ENCODE measurements around the gene CSNK1G1. TPM values are rescaled to one million over a fixed set of nuclear protein-coding genes. Genes with fewer than 3 reads are reported as not detected.

CSNK1G1 gene
- total RNA-seq, 2 experiments from 2014 or later = 20.3 to 22.5 TPM

DNA sequence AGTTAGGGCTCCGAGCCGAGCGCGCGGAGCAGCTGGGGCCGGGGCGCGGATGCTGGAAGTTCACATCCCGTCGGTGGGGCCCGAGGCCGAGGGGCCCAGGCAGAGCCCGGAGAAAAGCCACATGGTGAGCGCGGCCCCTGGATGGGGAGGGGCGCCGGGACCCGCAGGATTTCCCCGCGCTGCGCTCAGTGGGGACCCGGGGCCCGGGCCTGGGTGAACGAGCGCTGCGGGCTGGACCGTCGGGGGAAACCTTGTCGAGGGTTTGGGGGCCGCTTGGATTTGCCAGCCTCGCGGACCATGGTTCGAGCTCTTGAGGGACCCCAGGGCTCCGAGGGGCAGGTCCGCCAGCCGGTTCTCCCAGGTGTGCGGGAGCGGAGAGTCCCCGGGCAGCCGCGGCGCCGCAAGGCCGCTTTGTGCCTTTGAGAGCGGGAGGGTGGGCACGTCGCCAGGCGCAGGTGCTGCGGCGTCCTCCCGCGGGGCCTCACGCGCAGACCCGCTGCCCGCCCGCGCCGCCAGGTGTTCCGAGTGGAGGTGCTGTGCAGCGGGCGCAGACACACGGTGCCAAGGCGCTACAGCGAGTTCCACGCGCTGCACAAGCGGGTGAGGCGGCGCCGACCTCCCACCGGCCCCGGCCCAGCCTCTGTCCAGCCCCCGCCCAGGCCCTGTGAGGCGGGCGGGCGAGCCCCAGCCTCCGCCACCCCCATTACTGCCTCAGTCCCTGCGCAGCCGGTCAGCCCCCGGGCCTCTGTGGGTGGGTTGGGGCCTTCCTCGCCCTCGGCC, 204.1 kb downstream of the CSNK1G1 start, which contains the start of gene SNX22:
SNX22 (plus strand) TSS at position 5 of the 780 bp plus-strand sequence; CDS start at position 50, 45 bp downstream.
- POLR2A ChIA-PET = interaction anchor here (1.0 kb wide), 1 partner anchor 58 kb away, joined by 3 read pairs; the partner anchor contains the start of gene CIAO2A
- H3K9me3 Mint-ChIP-seq (ENCODE audit: low read depth) = no peaks in the 10 kb centered on the region
- peak within 1 kb of the TSS; percentile 58 for H3K4me3 Mint-ChIP-seq
- DNase-seq (peak; percentile 49), ATAC-seq (no peak)
- CTCF ChIA-PET = interaction anchor here (0.5 to 1.3 kb wide), 3 partner anchors 10 to 891 kb away, joined by 3 to 6 read pairs (median 3); no protein-coding TSS in a partner anchor
- peaks cover 13% of the 10 kb centered on the region for H3K27me3 Mint-ChIP-seq
- peak within 1 kb of the TSS; percentile 35 for H3K27ac Mint-ChIP-seq
- peaks cover 16% of the 10 kb centered on the region for H3K4me1 Mint-ChIP-seq
- intact Hi-C loops (cut with DNase I, micrococcal nuclease) = loop anchor here (2.0 to 5.0 kb wide), 3 partner anchors 55 to 545 kb away; partner anchors contain the start of gene HERC1 (in 1 of the 2)
- peaks cover 11% of the 10 kb centered on the region for H3K36me3 Mint-ChIP-seq (ENCODE audit: low read depth)

DNA sequence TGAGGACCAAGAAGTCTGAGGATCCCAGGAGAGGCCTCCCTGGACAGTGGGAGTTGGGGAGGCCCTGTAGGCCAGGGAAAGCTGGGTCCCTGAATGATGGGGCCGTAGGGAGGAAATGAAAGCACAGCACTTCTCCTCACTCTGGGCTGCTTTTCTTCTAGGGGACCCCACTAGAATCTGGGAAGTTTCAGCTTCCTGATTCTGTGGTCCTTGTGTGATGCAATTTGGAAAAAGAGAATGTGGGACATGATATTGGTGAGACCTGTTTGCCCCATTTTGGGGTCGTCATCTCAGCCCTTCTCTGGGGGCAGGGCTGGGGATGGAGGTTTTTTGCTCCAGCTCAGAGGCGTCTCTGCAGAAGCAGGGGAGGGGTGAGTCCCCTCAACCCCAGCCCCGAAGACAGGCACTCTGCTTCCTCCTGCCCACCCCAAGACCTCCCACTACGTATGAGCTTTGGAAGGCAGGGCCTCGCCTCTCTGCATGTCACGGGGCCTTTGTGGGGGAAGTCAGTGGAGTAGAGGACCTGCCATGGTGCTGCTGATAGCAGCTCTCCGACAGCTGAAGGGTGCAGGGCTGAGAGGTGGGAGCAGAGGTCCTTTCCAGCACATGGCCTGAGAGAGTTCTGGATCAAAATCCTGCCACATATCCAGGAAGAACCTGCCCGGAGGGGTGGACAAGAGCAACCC, 205.9 kb downstream of the CSNK1G1 start:
- ATAC-seq (no peak), DNase-seq (no peak)
- no peak overlapping the region for H3K4me3 Mint-ChIP-seq
- peaks cover 16% of the 10 kb centered on the region for H3K4me1 Mint-ChIP-seq
- no peaks in the 10 kb centered on the region for H3K9me3 Mint-ChIP-seq (ENCODE audit: low read depth)
- ChIA-PET POLR2A (interaction anchor here (1.8 kb wide), 1 partner anchor 13 kb away, joined by 5 read pairs; the partner anchor contains the start of gene PPIB), CTCF (interaction anchor here (0.6 to 1.7 kb wide), 10 partner anchors 12 to 768 kb away, joined by 3 to 5 read pairs (median 4); no protein-coding TSS in a partner anchor)
- peaks cover under 1% of the 10 kb centered on the region for H3K36me3 Mint-ChIP-seq (ENCODE audit: low read depth)
- H3K27ac Mint-ChIP-seq = no peak overlapping the region
- peaks cover 13% of the 10 kb centered on the region for H3K27me3 Mint-ChIP-seq
- intact Hi-C loops (cut with DNase I, micrococcal nuclease) = loop anchor here in 1 of 2 experiments (5.0 kb wide), 2 partner anchors 318 to 543 kb away; partner anchors contain the start of gene HERC1

DNA sequence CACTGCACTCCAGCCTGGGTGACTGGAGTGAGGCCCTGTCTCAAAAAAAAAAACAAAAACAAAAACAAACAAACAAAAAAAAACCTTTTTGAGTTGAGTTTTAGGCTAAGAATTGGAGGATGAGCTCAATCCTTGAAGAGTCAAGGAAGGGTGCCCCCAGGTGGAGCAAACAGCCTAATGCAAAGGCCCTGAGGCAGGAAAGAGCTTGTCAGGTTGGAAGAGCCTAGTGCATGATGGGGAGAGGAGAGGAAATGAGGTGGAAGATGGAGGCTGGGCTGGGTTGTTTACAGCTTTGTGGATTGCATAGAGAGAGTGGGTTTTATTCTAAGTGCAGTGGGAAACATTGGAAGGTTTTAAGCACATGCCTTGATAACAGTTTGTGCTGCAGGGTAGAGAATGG, 206.5 kb downstream of the CSNK1G1 start:
- intact Hi-C loops (cut with DNase I, micrococcal nuclease) = no loop called here
- Mint-ChIP-seq H3K9me3 (ENCODE audit: low read depth) (no peaks in the 10 kb centered on the region), H3K27me3 (peaks cover 13% of the 10 kb centered on the region), H3K4me1 (peaks cover 16% of the 10 kb centered on the region), H3K27ac (no peak overlapping the region), H3K36me3 (ENCODE audit: low read depth) (peaks cover 2% of the 10 kb centered on the region), H3K4me3 (no peak overlapping the region)
- ATAC-seq (peak; percentile 11), DNase-seq (peak; percentile 63)
- POLR2A ChIA-PET = interaction anchor here (1.8 kb wide), 1 partner anchor 13 kb away, joined by 5 read pairs; the partner anchor contains the start of gene PPIB
- CTCF ChIA-PET = interaction anchor here (0.6 to 1.7 kb wide), 8 partner anchors 13 to 769 kb away, joined by 3 to 5 read pairs (median 4); no protein-coding TSS in a partner anchor

DNA sequence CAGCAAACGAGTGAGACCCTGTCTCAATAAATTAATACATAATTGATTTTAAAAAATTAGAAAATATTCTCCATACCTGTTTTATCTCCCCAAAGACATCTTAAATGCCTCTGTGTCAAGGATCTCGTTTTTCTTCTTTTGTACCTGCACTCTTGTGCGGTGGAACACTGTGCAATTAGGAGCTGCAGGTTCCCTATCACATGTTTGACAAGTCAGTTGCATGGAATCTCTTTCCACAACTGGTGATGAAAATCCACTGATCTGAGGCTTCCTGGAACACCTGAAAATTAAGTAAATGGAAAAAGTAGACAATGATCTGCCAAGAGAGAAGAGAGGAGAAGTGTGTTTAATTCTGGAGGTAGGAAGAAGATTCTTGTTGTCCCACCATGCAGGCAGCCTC, 207.4 kb downstream of the CSNK1G1 start:
- Mint-ChIP-seq H3K9me3 (ENCODE audit: low read depth) (no peaks in the 10 kb centered on the region), H3K4me3 (no peak overlapping the region), H3K4me1 (peaks cover 16% of the 10 kb centered on the region), H3K36me3 (ENCODE audit: low read depth) (peaks cover 4% of the 10 kb centered on the region), H3K27ac (no peak overlapping the region), H3K27me3 (peaks cover 13% of the 10 kb centered on the region)
- ChIA-PET CTCF (interaction anchor here (0.6 to 1.7 kb wide), 3 partner anchors 23 to 1604 kb away, joined by 3 to 5 read pairs (median 3); no protein-coding TSS in a partner anchor), POLR2A (no interaction called here)
- intact Hi-C loops (cut with DNase I, micrococcal nuclease) = no loop called here
- ATAC-seq (no peak), DNase-seq (no peak)

DNA sequence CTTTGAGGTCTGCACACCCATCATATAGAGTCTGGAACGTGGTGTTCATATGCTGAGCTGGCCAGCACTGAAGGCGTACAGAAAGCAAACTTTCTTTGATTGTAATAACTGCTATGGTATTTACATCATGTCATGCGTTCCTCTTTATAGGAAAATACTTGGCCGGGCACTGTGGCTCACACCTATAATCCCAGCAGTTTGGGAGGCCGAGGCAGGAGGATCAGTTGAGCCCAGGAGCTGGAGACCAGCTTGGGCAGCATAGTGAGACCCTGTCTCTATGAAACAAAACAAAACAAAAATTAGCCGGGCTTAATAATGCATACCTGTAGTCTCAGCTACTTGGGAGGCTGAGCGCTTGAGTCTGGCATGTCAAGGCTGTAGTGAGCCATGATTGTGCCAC, 207.8 kb downstream of the CSNK1G1 start:
- DNase-seq = no peak
- ATAC-seq = no peak
- Mint-ChIP-seq H3K27ac (no peak overlapping the region), H3K27me3 (peaks cover 11% of the 10 kb centered on the region), H3K9me3 (ENCODE audit: low read depth) (no peaks in the 10 kb centered on the region), H3K4me3 (no peak overlapping the region), H3K36me3 (ENCODE audit: low read depth) (peaks cover 4% of the 10 kb centered on the region), H3K4me1 (peaks cover 13% of the 10 kb centered on the region)
- POLR2A ChIA-PET = interaction anchor here (0.6 kb wide), 1 partner anchor 82 kb away, joined by 3 read pairs; no protein-coding TSS in a partner anchor
- CTCF ChIA-PET = interaction anchor here (0.6 kb wide), 1 partner anchor 1603 kb away, joined by 3 read pairs; no protein-coding TSS in a partner anchor
- intact Hi-C loops (cut with DNase I, micrococcal nuclease) = no loop called here

DNA sequence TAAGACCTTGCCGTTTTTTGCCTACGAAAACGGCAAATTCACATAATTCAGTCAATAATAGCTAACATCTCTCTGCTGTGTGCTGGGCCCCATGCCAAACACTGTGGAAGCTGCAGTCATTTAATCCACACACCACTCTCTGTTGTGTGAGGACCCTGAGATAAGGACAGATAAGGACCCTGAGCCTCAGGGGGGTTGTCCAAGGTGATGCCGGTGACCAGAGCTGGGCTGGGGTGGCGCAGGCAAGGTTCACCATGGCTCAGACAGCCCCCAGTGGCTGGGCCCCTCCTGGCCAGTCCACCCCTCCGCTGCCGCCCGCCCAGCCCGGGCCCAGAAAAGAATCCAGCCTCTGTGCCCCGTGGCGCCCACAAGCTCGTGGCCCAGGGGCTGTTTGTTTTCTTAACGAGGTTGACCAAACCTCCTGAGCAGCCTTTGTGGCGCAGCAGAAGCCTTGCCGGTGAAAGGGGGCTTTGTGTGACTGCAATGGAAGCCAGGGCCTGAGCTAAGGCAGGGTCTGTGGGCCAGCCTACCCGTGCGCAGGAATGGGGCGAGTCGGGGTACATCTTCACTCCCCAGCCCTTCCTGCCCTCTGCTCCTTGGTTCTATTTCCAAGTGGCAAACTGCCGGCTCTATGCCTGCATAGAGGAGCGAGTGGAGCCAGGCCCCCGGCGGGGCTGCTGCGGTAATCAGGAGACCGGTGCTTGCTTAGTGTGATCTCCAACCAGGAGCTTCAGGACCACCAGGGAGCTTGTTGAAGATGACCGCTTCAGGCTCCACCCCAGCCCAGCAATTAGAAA, 208.9 kb downstream of the CSNK1G1 start:
- H3K9me3 Mint-ChIP-seq (ENCODE audit: low read depth) = no peaks in the 10 kb centered on the region
- CTCF ChIA-PET = interaction anchor here (1.1 to 1.3 kb wide), 2 partner anchors 34 to 581 kb away, joined by 3 read pairs; no protein-coding TSS in a partner anchor

DNA sequence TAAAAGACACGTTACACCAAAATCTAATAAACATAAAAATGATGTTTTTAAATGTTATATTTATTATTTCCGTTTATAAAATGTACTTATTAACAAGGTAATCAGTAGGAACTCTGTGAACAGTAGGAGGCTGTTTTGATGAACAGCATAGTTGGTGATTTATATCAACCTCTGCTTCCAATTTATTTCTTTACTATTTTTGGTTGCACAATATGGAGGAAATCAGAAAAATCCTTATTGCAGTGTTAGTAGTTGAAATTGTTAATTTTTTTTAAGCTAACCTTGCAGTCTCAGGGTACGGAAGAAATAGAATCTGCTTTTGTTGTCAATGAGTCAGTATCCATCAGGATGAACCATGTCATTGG, 209.5 kb downstream of the CSNK1G1 start:
- H3K36me3 Mint-ChIP-seq (ENCODE audit: low read depth) = peaks cover 12% of the 10 kb centered on the region
- no peaks in the 10 kb centered on the region for H3K9me3 Mint-ChIP-seq (ENCODE audit: low read depth)
- no peak for DNase-seq
- peaks cover 4% of the 10 kb centered on the region for H3K27me3 Mint-ChIP-seq
- no peak for ATAC-seq
- ChIA-PET CTCF (interaction anchor here (1.1 to 1.3 kb wide), 2 partner anchors 33 to 581 kb away, joined by 3 read pairs; no protein-coding TSS in a partner anchor), POLR2A (no interaction called here)
- H3K4me1 Mint-ChIP-seq = peaks cover 9% of the 10 kb centered on the region
- H3K4me3 Mint-ChIP-seq = no peak overlapping the region
- intact Hi-C loops (cut with DNase I, micrococcal nuclease) = no loop called here
- no peak overlapping the region for H3K27ac Mint-ChIP-seq

More for the DNA sequence above, 208.9 kb downstream of the CSNK1G1 start:
- Mint-ChIP-seq H3K27ac (no peak overlapping the region), H3K4me3 (no peak overlapping the region), H3K36me3 (ENCODE audit: low read depth) (peaks cover 7% of the 10 kb centered on the region), H3K4me1 (peaks cover 9% of the 10 kb centered on the region), H3K27me3 (peaks cover 4% of the 10 kb centered on the region)
- ATAC-seq (no peak), DNase-seq (no peak)
- intact Hi-C loops (cut with DNase I, micrococcal nuclease) = no loop called here
- POLR2A ChIA-PET = interaction anchor here (0.6 kb wide), 1 partner anchor 81 kb away, joined by 3 read pairs; no protein-coding TSS in a partner anchor

DNA sequence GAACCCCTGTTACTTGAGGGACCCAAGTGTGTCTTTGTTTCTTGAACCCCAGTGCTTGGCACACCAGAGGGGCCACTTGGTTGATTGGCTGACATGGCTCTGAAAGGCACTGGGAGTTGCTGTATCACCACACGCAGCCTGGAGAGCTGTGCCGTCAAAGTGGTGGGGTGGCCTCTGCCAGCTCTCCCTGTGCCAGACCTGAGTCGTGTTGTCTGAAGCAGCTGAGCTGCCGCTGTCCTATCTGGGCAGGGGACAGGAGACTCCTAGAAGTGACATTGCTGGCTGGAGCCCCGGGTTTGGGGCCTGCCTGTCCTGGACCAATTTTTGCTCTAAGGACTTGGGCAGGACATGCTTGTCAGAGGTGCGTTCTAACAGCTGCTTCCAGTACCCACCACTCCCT, 209.9 kb downstream of the CSNK1G1 start:
- ATAC-seq (no peak), DNase-seq (no peak)
- Mint-ChIP-seq H3K27me3 (peaks cover 4% of the 10 kb centered on the region), H3K4me1 (peaks cover 9% of the 10 kb centered on the region), H3K9me3 (ENCODE audit: low read depth) (no peaks in the 10 kb centered on the region), H3K27ac (no peak overlapping the region), H3K36me3 (ENCODE audit: low read depth) (peaks cover 16% of the 10 kb centered on the region), H3K4me3 (no peak overlapping the region)
- CTCF ChIA-PET = interaction anchor here (0.7 to 1.1 kb wide), 3 partner anchors 14 to 664 kb away, joined by 3 read pairs; no protein-coding TSS in a partner anchor
- POLR2A ChIA-PET = interaction anchor here (1.0 to 1.1 kb wide), 2 partner anchors 15 to 17 kb away, joined by 3 to 4 read pairs; partner anchors contain the start of gene PPIB
- intact Hi-C loops (cut with DNase I, micrococcal nuclease) = no loop called here

DNA sequence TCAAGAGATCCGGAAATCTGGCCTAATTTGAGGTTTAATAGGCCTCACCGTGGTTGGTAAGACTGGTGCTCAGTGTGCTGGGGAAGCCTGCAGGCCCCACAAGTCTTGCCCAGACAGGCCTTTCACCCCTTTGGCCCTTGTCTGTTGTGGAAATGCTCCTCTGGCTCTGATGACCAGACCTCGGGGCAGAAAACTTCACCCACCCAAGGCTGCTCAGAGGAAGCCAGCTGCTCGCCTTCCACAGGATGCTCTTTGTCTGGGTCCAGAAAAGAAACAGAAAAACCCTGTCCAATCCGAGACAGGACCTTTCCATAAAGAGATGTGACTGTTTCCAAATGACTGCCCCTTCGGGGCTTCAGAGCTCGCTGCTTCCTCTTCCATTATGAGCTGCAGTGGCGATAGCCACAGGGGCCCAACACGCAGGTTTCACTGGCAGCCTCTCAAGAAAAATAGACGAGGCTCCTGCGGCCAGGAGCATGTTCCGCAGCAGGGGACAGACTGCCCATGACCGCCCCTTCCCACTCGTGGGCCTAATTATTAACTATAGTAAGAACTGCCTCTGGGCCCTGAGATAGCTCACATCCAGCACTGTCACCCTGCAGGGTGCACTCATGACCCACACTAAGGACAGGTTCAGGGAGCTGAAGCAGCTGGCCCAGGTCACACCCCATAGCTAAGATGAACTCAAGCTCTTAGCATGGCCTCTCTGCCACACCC, 211.2 kb downstream of the CSNK1G1 start:
- intact Hi-C loops (cut with DNase I, micrococcal nuclease) = no loop called here
- Mint-ChIP-seq H3K27me3 (peaks cover 2% of the 10 kb centered on the region), H3K36me3 (ENCODE audit: low read depth) (peaks cover 18% of the 10 kb centered on the region), H3K4me3 (no peak overlapping the region), H3K9me3 (ENCODE audit: low read depth) (no peaks in the 10 kb centered on the region), H3K27ac (no peak overlapping the region), H3K4me1 (peaks cover 5% of the 10 kb centered on the region)
- DNase-seq (no peak), ATAC-seq (no peak)
- CTCF ChIA-PET = interaction anchor here (0.6 to 1.6 kb wide), 4 partner anchors 9 to 540 kb away, joined by 3 to 9 read pairs (median 3); no protein-coding TSS in a partner anchor
- POLR2A ChIA-PET = no interaction called here

DNA sequence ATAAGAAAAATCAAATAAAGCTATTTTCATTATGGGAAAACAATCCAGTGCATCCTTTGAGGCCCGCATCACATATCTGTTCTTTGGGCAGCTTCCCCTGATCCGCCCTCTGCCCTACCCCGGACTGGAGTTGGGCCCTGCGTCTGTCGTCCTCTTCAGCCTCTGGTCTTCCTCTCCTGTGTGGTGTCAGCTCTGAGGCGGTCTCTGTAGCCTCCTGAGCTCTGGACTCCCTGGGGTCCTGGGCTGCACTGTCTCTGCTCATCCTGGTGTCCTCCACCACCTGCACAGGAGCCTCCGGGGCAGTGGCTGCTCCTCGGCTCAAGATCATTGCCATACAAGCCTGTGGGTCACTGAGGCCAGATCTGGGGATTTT, 211.8 kb downstream of the CSNK1G1 start:
- Mint-ChIP-seq H3K4me1 (no peaks in the 10 kb centered on the region), H3K27me3 (no peaks in the 10 kb centered on the region), H3K27ac (no peak overlapping the region), H3K36me3 (ENCODE audit: low read depth) (peaks cover 18% of the 10 kb centered on the region), H3K4me3 (no peak overlapping the region), H3K9me3 (ENCODE audit: low read depth) (no peaks in the 10 kb centered on the region)
- ATAC-seq (no peak), DNase-seq (no peak)
- CTCF ChIA-PET = interaction anchor here (1.6 kb wide), 1 partner anchor 9 kb away, joined by 9 read pairs; no protein-coding TSS in a partner anchor
- intact Hi-C loops (cut with DNase I, micrococcal nuclease) = no loop called here
- POLR2A ChIA-PET = no interaction called here
